ENCODE data around the gene TCAIM.
"Not testable (repeated sequence)": the region's sequence is repeated elsewhere in the genome, so short reads cannot be mapped to it uniquely, and the experiment has no call there.

The TCAIM gene

GRCh38 chr3:44416031-44417030, 77.8 kb downstream of the TCAIM start:
- DNase-seq = no peak

DNA sequence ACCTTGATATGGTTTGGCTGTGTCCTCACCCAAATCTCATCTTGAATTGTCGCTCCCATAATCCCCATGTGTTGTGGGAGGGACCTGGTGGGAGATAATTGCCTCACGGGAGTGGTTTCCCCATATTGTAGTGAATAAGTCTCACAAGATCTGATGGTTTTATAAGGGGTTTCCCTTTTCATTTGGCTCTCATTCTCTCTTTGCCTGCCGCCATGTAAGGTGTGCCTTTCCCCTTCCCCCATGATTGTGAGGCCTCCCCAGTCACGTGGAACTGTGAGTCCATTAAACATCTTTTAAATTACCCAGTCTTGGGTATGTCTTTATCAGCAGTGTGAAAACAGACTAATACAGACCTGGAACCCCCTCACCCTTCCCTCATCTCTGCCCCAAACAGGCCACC, 79.6 kb downstream of the TCAIM start:
- DNase-seq = not testable (repeated sequence)

- no peak for DNase-seq
Measured at GRCh38 chr3:44418549-44418948, 80.0 kb downstream of the TCAIM start.

DNA sequence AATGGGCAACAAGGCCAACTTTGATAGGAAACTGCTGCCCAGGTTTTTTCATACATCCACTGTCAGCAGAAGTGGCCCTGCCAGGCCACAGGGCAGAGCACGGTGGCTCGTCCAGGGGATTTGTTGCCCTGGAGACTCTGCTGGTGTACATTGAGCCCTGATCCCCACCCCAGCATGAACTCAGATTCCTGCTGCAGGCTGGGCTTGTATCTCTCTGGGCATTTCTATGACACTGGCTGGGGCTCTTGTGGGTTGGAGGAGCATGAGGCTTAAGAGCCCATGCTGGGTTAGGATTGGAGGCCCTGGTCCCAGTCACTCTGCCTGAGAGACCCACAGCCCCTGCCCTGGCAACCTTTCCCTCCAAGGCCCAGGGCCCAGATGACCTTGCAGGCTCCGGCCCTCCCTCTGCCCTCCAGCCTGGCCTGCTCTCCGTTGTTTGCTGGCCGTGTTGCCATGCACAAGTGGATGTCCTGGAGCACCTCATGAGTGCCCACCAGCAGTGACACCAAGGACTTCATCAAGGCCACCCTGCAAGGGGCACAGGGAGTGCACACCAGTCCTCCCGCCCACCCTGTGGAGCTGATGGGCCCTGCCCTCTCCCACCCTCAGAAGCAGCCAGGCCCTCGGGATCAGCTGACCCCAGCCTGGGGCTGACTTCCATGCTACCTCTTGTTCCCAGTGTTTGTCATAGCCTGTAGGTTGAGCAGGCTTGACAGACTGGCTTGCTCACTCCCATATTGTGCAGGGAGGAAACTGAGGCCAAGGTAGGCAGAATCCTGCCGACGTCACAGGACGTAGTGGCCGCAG, 80.8 kb downstream of the TCAIM start:
- no peak for DNase-seq

- DNase-seq = no peak
Measured at GRCh38 chr3:44419923-44420650, 81.5 kb downstream of the TCAIM start.

DNA sequence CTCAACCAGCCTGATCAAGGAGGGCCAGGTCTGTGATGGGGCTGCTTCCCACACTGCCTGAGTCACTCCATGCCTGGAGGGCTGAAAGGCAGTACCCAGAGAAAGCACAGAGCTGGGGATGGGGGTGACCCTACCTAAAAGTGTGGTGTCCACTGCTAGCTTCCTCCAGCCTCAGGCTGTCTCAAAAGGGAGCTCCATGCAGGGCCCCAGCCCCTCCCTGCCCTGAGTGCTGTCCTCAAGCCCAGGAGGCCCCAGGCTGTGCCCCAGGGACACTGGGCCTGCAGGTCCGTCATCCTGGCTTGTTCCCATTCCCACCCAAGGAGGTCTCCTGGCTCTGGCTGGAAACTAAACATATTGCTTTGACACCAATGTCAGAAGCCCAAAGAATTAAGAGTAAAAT, 82.1 kb downstream of the TCAIM start:
- no peak for DNase-seq

GRCh38 chr3:44421280-44421679, 82.7 kb downstream of the TCAIM start:
- DNase-seq = no peak

DNA sequence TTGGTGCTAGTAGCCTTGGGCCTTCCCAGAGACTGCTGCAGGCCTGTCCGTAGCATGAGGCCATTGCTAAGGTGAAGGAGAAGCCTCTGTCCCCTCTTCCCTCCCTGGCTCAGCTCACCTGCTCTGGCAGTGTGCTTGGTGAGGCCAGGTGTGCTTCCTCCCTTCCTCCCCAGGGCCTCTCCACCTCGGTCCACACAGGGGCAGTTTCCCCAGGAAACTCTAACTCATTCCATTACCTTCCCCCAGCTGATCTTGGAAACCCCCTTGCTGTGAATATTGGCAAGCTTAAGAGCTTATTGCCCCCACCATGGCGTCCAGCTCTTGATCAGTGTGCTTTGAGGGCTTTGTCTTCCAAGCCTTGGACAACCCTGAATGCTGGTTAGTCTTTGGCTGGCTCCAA, 86.2 kb downstream of the TCAIM start:
- no peak for DNase-seq

- DNase-seq = no peak
Measured at GRCh38 chr3:44427683-44428082, 89.1 kb downstream of the TCAIM start.

DNA sequence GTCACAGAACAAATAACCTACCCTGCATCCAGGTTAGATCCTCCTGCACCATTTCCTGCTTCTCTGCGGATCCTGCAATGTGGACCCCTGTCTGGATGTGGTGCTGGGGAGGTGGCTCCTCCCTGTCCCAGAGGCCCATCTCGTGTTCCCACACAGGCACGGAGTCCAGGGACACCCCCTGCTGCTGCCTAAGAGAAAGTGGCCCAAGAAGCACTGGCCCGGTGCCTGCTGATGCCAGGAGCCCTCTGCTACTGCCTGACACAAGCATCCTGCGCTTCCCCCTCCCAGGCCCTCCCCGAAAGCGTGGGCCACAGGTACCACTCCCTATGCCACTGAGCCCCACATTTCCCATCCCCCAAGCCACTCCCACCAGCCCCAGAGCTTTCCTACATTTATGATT, 90.3 kb downstream of the TCAIM start:
- no peak for DNase-seq

DNA sequence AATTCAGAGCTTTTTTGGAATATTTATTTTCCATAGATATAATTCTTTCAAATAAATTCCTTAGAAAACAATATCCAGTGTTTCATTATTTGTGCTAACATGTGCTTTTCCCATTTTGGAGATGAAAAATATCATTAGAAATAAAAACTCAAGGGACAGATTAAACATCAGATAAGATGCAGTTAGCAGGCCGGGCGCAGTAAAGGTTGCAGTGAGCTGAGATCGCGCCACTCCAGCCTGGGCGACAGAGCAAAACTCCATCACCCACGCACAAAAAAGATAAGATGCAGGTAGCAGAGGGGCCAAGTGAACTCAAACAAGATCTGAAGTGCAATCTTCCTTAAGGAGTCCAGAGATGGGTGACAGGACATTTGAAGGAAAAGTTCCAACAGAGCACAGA, 90.9 kb downstream of the TCAIM start:
- no peak for DNase-seq

DNA sequence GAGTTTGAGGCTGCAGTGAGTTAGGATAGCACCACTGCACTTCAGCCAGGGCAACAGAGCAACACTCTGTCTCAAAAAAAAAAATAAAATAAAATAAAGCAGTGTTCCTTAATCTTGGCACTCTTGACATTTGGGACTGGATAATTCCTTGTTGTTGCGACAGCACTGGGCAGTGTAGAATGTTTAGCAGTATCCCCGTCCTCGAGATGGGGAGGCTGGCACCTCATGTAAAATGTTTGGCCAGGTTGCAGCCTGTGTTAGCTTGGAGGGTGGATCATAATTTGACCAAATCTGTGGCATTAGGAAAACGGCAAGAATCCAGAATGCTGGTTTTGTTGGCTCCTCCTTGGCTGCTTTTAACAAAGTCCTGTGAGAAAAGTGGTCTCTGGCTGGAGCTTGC, 91.9 kb downstream of the TCAIM start:
- no peak for DNase-seq

- no peak for DNase-seq
Measured at GRCh38 chr3:44434834-44435510, 96.4 kb downstream of the TCAIM start.

- DNase-seq = no peak
Measured at GRCh38 chr3:44436181-44436580, 97.6 kb downstream of the TCAIM start.

DNA sequence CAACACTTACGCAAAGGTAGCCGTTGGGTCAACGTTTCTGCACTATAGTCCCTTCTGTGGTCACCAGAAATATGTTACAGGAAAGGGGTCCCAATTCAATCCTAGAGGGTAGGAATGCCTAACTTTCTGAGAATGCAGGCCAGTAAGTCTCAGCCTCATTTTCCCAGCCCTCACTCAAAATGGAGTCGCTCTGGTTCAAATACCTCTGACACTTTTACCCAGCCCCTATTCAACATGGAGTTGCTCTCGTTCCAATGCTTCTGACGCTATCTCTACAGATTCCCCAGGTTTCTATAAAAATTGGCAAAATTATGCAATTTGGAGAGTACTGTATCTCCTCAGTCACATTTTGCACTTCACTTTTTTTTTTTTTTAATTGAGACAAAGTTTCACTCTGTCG, 99.2 kb downstream of the TCAIM start:
- no peak for DNase-seq

DNA sequence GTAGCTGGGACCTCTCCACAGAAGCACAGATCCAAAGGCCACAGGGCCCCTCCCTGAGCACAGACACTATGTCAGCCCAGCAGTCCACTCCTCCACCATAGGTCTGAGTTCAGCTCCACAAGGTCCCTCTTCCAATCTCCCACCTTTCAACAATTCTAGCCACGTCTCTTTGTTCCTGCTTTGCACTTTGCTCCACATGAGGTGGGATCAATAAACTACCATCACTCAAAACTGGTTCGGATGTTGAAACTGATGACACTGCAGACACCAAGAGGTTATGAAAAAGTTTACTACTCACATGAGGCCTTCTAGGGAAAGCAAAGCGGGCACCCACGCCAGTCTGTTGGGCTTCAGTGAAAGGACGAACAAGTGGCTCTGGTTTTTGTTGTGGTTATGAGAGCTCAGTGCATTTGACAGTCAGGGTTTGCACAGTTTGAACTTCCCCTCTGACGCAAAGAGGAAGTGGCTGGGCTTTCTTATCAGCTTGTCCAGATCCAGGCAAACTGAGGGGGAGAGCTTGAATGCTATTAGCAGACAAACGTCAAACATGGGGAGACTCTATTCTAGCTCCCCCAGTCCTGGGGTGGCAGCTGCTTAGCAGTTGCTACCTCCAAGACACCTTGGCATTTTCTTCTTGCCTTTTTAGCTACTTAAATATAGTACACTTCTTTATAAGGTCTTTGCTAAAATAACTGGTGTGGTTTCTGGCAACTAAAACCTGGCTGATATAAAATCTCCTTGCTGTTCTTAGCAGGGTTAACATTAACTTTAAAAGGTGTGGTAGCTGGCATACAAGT, 101.1 kb downstream of the TCAIM start:
- no peak for DNase-seq

DNA sequence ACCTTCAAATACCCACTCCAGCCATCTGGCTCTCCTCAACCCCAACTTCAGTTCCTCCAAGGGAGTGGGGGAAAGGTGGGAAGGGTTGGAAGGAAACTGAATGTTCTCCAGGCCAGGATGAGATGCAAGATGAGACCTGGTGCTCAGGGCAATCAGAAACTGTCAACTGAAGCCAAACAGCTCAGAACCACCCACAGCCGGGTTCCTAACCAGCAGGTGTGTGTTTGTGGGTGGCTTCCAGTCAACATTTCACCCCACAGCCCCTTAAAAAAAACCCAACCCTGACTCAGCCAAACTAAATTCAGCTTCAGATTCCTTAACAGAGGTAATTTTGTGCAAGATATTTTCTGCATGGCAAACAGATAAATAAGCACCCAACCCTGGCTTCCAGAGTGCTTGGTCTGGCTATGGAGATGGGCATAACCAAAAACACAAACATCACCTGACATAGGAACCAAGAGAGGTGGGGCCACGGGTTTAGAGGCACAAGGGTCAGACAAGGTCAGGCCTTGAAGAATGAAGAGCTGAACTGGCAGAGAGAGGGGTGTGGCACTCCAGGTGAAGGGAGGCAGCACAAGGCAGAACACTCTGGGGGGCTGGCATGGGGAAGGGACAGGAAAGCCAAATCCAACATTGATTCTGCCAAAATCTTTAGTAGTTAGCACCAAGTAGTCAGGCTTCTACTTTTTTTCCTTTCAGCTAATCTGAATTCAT, 104.2 kb downstream of the TCAIM start:
- DNase-seq = no peak

GRCh38 chr3:44444437-44444836, 105.9 kb downstream of the TCAIM start:
- DNase-seq = no peak

DNA sequence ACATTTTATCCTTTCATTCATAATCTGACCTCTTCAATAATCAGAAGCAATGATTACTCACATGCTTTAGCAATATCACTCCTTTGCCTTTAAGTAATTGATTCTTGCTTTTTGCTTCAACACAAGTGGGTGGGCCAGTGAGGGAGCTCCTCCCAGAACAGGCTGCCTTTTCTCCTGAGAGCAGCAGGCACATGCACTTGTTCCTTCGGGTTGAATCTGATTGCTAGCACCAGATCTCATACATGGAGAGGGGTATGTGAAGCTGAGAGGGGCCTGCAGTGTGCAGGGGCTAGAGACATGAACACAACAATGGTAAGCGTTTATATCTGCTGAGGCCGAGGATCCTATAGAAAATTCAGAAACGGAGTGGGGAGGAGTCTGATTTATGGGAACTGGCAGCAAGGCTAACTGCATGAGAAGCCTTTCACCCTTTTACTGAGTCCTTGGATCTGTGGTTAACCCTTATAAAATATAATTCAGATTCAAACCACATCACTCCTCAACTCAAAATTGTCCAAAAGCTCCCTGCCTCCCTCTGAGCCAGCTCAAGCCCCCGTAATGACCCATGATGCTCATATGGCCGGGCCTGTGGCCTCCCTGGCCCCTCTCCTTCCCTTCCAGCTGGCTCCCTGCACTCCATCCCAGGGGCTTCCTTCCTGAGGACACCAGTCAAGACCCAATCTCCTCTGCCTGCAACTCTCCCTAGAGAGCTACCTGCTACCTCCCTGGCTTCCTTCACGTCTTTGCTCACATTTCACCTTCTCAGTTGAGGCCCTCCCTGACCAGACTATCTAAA, 106.5 kb downstream of the TCAIM start:
- no peak for DNase-seq

GRCh38 chr3:44445786-44446185, 107.2 kb downstream of the TCAIM start:
- no peak for DNase-seq
